Mesenchymal stem cell (in vitro differentiated cells and primary cell): ENCODE data around the gene COPB1.

Source experiments
- DNase-seq: peaks from one replicate; pipeline ENCODE4 v3.0.0-alpha.2; 2013
- H2AFZ ChIP-seq: one replicate; pipeline ENCODE4 v1.6.1; 2013; ENCODE audit warnings: low read depth, mild to moderate bottlenecking, control low read depth, inconsistent platforms, low read length, moderate library complexity
- H2AK5ac ChIP-seq: 2 replicates; pipeline ENCODE4 v1.6.1; 2013; ENCODE audit warnings: low read length, moderate library complexity, mild to moderate bottlenecking, inconsistent platforms; ENCODE audit not compliant: severe bottlenecking
- H2BK120ac ChIP-seq: one replicate; pipeline ENCODE4 v1.6.1; 2013; ENCODE audit warnings: low read depth, mild to moderate bottlenecking, inconsistent platforms, low read length, moderate library complexity
- H2BK12ac ChIP-seq, 2 experiments: one replicate each; pipeline ENCODE4 v1.6.1; 2013; ENCODE audit warnings: inconsistent platforms in 2 of 2, low read length in 2 of 2, mild to moderate bottlenecking in 2 of 2, moderate library complexity in 2 of 2, control low read depth in 1 of 2
- H2BK15ac ChIP-seq: one replicate; pipeline ENCODE4 v1.6.1; 2013; ENCODE audit warnings: mild to moderate bottlenecking, low read depth, inconsistent platforms; ENCODE audit not compliant: poor library complexity, severe bottlenecking
- H2BK5ac ChIP-seq: 2 replicates; pipeline ENCODE4 v1.6.1; 2013; ENCODE audit warnings: low read depth, mild to moderate bottlenecking, low read length, control low read depth, inconsistent platforms; ENCODE audit not compliant: poor library complexity, severe bottlenecking
- H3K14ac ChIP-seq, 2 experiments: one replicate each; pipeline ENCODE4 v1.6.1; 2013; ENCODE audit warnings: inconsistent platforms in 2 of 2, low read length in 2 of 2, control low read depth in 1 of 2, mild to moderate bottlenecking in 1 of 2, moderate library complexity in 1 of 2
- H3K18ac ChIP-seq, 2 experiments: one replicate each; pipeline ENCODE4 v1.6.1; 2013; ENCODE audit warnings: inconsistent platforms in 2 of 2, low read length in 2 of 2, control low read depth in 1 of 2, low read depth in 1 of 2, mild to moderate bottlenecking in 1 of 2
- H3K23ac ChIP-seq, 2 experiments: one replicate each; pipeline ENCODE4 v1.6.1; 2013; ENCODE audit warnings: inconsistent platforms in 2 of 2, low read length in 2 of 2, mild to moderate bottlenecking in 2 of 2, moderate library complexity in 2 of 2, control low read depth in 1 of 2
- H3K27ac ChIP-seq: 2 replicates; pipeline ENCODE4 v1.5.1; 2013; ENCODE audit warnings: mild to moderate bottlenecking, moderate library complexity, low read length, control low read depth, inconsistent platforms; ENCODE audit not compliant: poor library complexity, severe bottlenecking
- H3K27me3 ChIP-seq, 2 experiments: 2 replicates each; pipeline versions ENCODE4 v1.6.1 to v1.7.0; 2013; ENCODE audit warnings: low read length in 2 of 2, mild to moderate bottlenecking in 2 of 2, moderate library complexity in 2 of 2, control low read depth in 1 of 2, inconsistent platforms in 1 of 2; ENCODE audit not compliant: control insufficient read depth in 1 of 2, insufficient read depth in 1 of 2
- H3K36me3 ChIP-seq, 2 experiments: 2 replicates each; pipeline versions ENCODE4 v1.6.1 to v1.7.0; 2013; ENCODE audit warnings: low read length in 2 of 2, control low read depth in 1 of 2, inconsistent platforms in 1 of 2, low read depth in 1 of 2, mild to moderate bottlenecking in 1 of 2; ENCODE audit not compliant: insufficient read depth in 2 of 2, control insufficient read depth in 1 of 2
- H3K4ac ChIP-seq, 2 experiments: one replicate each; pipeline ENCODE4 v1.6.1; 2013; ENCODE audit warnings: inconsistent platforms in 2 of 2, low read length in 2 of 2, mild to moderate bottlenecking in 2 of 2, moderate library complexity in 2 of 2, control low read depth in 1 of 2, low read depth in 1 of 2
- H3K4me1 ChIP-seq: 2 replicates; pipeline ENCODE4 v1.6.1; 2013; ENCODE audit warnings: low read depth, low read length, control low read depth; ENCODE audit not compliant: control insufficient read depth, insufficient read depth
- H3K4me2 ChIP-seq: 2 replicates; pipeline ENCODE4 v1.6.1; 2013; ENCODE audit warnings: low read length, mild to moderate bottlenecking, inconsistent platforms; ENCODE audit not compliant: poor library complexity, severe bottlenecking
- H3K4me3 ChIP-seq, 2 experiments: 2 replicates each; pipeline versions ENCODE4 v1.5.1 to v1.7.0; 2013; ENCODE audit warnings: low read length in 2 of 2, mild to moderate bottlenecking in 2 of 2, control low read depth in 1 of 2, low read depth in 1 of 2; ENCODE audit not compliant: insufficient read depth in 1 of 2
- H3K79me1 ChIP-seq: replicated peaks from 2 replicates; pipeline ENCODE4 v1.6.1; 2013; ENCODE audit warnings: mild to moderate bottlenecking, control low read depth, low read length, inconsistent platforms; ENCODE audit not compliant: poor library complexity, severe bottlenecking
- H3K9ac ChIP-seq: 2 replicates; pipeline ENCODE4 v1.7.0; 2013; ENCODE audit warnings: mild to moderate bottlenecking, low read length, moderate library complexity
- H3K9me3 ChIP-seq: 2 replicates; pipeline ENCODE4 v1.7.0; 2013; ENCODE audit warnings: mild to moderate bottlenecking, low read length; ENCODE audit not compliant: control insufficient read depth
- H4K8ac ChIP-seq: one replicate; pipeline ENCODE4 v1.6.1; 2013; ENCODE audit warnings: inconsistent platforms, mild to moderate bottlenecking, low read length, moderate library complexity
- H4K91ac ChIP-seq: one replicate; pipeline ENCODE4 v1.6.1; 2013; ENCODE audit warnings: mild to moderate bottlenecking, low read length, inconsistent platforms
- WGBS: methylation state at CpG from one replicate; pipeline ENCODE4 v1.1.7; 2013; ENCODE audit warnings: mixed read lengths; 5-methylcytosine and 5-hydroxymethylcytosine counted together

The COPB1 gene

GRCh38 chr11:14418801-14419417 lies 80.7 kb downstream of the COPB1 start:
- H3K4me2 ChIP-seq: no peak overlapping the region
- H3K4me3 ChIP-seq: no peak overlapping the region
- no peak overlapping the region for H3K14ac ChIP-seq
- WGBS: 61% methylated on average over 5 of the region's 6 CpGs
- H3K23ac ChIP-seq: no peak overlapping the region
- no peak overlapping the region for H3K4ac ChIP-seq
- H2AFZ ChIP-seq: no peak overlapping the region
- no peak overlapping the region for H4K8ac ChIP-seq
- H2AK5ac ChIP-seq: no peak overlapping the region
- no peak overlapping the region for H2BK5ac ChIP-seq
- H3K36me3 ChIP-seq: no peaks in the 10 kb centered on the region
- no peak overlapping the region for H2BK15ac ChIP-seq
- peaks cover 11% of the 10 kb centered on the region for H3K4me1 ChIP-seq
- H2BK12ac ChIP-seq: no peak overlapping the region
- no peak for DNase-seq
- no peak overlapping the region for H3K9ac ChIP-seq
- no peak overlapping the region for H2BK120ac ChIP-seq
- no peak overlapping the region for H4K91ac ChIP-seq
- no peak overlapping the region for H3K18ac ChIP-seq
- peak overlapping the region; percentile 19 for H3K27ac ChIP-seq
- H3K79me1 ChIP-seq: peaks cover 2% of the 10 kb centered on the region
- H3K27me3 ChIP-seq: no peaks in the 10 kb centered on the region
- H3K9me3 ChIP-seq: no peaks in the 10 kb centered on the region

- Histone ChIP-seq H3K4me3 (peak overlapping the region in 1 of 2 experiments; percentile 39), H3K27me3 (no peaks in the 10 kb centered on the region), H3K9ac (peak overlapping the region; percentile 74), H3K18ac (peak overlapping the region; percentile 14 to 28), H2BK12ac (no peak overlapping the region), H3K9me3 (no peaks in the 10 kb centered on the region), H3K79me1 (peaks cover 2% of the 10 kb centered on the region), H2AK5ac (peak overlapping the region; percentile 60), H3K23ac (no peak overlapping the region), H4K91ac (no peak overlapping the region), H2BK120ac (no peak overlapping the region), H3K27ac (no peak overlapping the region), H3K4me2 (no peak overlapping the region), H3K4ac (no peak overlapping the region), H4K8ac (no peak overlapping the region), H2BK15ac (no peak overlapping the region), H3K14ac (no peak overlapping the region), H2BK5ac (no peak overlapping the region), H3K36me3 (no peaks in the 10 kb centered on the region), H3K4me1 (peaks cover 10% of the 10 kb centered on the region), H2AFZ (no peak overlapping the region)
- DNase-seq: no peak
- 87% methylated on average over 3 of the region's 4 CpGs for WGBS
These were observed 81.8 kb downstream of the COPB1 start for GRCh38 chr11:14417617-14418374.

- H2AK5ac ChIP-seq: peak overlapping the region; percentile 60
- H2AFZ ChIP-seq: peak overlapping the region; percentile 54
- H3K18ac ChIP-seq: peak overlapping the region in 1 of 2 experiments; percentile 14
- H3K27ac ChIP-seq: no peak overlapping the region
- no peak for DNase-seq
- H3K4me3 ChIP-seq: no peak overlapping the region
- H3K27me3 ChIP-seq: no peaks in the 10 kb centered on the region
- H2BK12ac ChIP-seq: no peak overlapping the region
- no peaks in the 10 kb centered on the region for H3K9me3 ChIP-seq
- H2BK15ac ChIP-seq: no peak overlapping the region
- no peak overlapping the region for H3K14ac ChIP-seq
- H3K79me1 ChIP-seq: peaks cover 2% of the 10 kb centered on the region
- H3K4me2 ChIP-seq: no peak overlapping the region
- H2BK5ac ChIP-seq: no peak overlapping the region
- no peak overlapping the region for H2BK120ac ChIP-seq
- no peak overlapping the region for H4K91ac ChIP-seq
- no peak overlapping the region for H4K8ac ChIP-seq
- no peak overlapping the region for H3K23ac ChIP-seq
- 94% methylated on average over 4 of the region's 4 CpGs for WGBS
- H3K36me3 ChIP-seq: no peaks in the 10 kb centered on the region
- H3K4me1 ChIP-seq: peaks cover 6% of the 10 kb centered on the region
- no peak overlapping the region for H3K4ac ChIP-seq
- peak overlapping the region; percentile 74 for H3K9ac ChIP-seq
These were observed 82.4 kb downstream of the COPB1 start for GRCh38 chr11:14417186-14417585.
